Gastrocnemius medialis (tissue), 4 donors: ENCODE measurements around the gene CXCL8. TPM values are rescaled to one million over a fixed set of nuclear protein-coding genes. Genes with fewer than 3 reads are reported as not detected.

Experiments used
- ATAC-seq, 2 donors: fragments of 150-250 bp; one replicate each; pipeline ENCODE4 v1.9.1; 2016
- DNase-seq, 2 donors: peaks; one replicate each; pipeline ENCODE4 v3.0.0-alpha.2; 2019
- H3K27ac ChIP-seq, 4 donors: fragments of 200-600 bp; sonication (generic); 1 replicate in 1 of 4; 2 replicates in 3 of 4; pipeline ENCODE4 v1.5.1; 2016 to 2018; ENCODE audit warnings: mild to moderate bottlenecking in 2 of 4, moderate library complexity in 1 of 4
- H3K27me3 ChIP-seq, 3 donors: fragments of 200-600 bp; sonication (generic) in 2 of 3; 1 replicate in 1 of 3; 2 replicates in 2 of 3; pipeline versions ENCODE4 v1.5.1 to v1.6.0; 2016 to 2019; ENCODE audit warnings: mild to moderate bottlenecking in 1 of 3, moderate library complexity in 1 of 3
- H3K36me3 ChIP-seq, 2 donors: fragments of 200-600 bp; sonication (generic) in 1 of 2; one replicate each; pipeline ENCODE4 v1.5.1; 2017 to 2018
- H3K4me1 ChIP-seq, 2 donors: fragments of 200-600 bp; sonication (generic) in 1 of 2; one replicate each; pipeline ENCODE4 v1.5.1; 2016 to 2017; ENCODE audit warnings: mild to moderate bottlenecking in 2 of 2
- H3K4me3 ChIP-seq, 4 donors: fragments of 200-600 bp; sonication (generic) in 3 of 4; 1 replicate in 1 of 4; 2 replicates in 3 of 4; pipeline ENCODE4 v1.5.1; 2016 to 2019; ENCODE audit warnings: mild to moderate bottlenecking in 2 of 4
- H3K9me3 ChIP-seq, 3 donors: fragments of 200-600 bp; sonication (generic) in 2 of 3; 1 replicate in 1 of 3; 2 replicates in 2 of 3; pipeline ENCODE4 v1.5.1; 2016 to 2019
- POLR2A ChIP-seq, 2 donors: fragments of 450-650 bp; IDR thresholded peaks; one replicate each; pipeline ENCODE4 v1.6.1; 2017; ENCODE audit warnings: antibody characterized with exemption in 2 of 2, mild to moderate bottlenecking in 2 of 2, moderate library complexity in 2 of 2
- in situ Hi-C, 4 donors: fragments of 200-750 bp; cut with MboI; loops; one replicate each; pipeline versions ENCODE4 v1.15.0 to v1.8.0; 2017; ENCODE audit warnings: low sequenced_read_pairs in 4 of 4
- intact Hi-C: fragments of 100-400 bp; cut with DNase I; formaldehyde crosslinking; loops from one replicate; pipeline ENCODE4 v1.15.1; 2023; ENCODE audit warnings: low total_unique reads
- total RNA-seq, 4 donors: library from RNA; depleted of rRNA; stranded (reverse); fragments of >200 nt; gene quantifications; one replicate each; pipeline versions ENCODE4 v1.1.0 to v1.2.3, GENCODE V29; 2016
- TF ChIP-seq, protein P1 (sequence below), 5 experiments: fragments of 450-650 bp in 3 of 5; fragments of 200-600 bp in 2 of 5; sonication (generic) in 2 of 5; IDR thresholded peaks in 4 of 5; conservative IDR thresholded peaks in 1 of 5; 1 replicate in 4 of 5; 2 replicates in 1 of 5; pipeline ENCODE4 v1.5.1; 2016 to 2019; ENCODE audit warnings: antibody characterized with exemption in 5 of 5, mild to moderate bottlenecking in 3 of 5, moderate library complexity in 3 of 5

The CXCL8 gene
- total RNA-seq, 4 donors from 2014 or later = 0.22 to 1.9 (median 1.3) TPM

- Histone ChIP-seq H3K27me3 (no peaks in the 10 kb centered on the region), H3K36me3 (no peaks in the 10 kb centered on the region), H3K4me3 (no peak overlapping the region), H3K4me1 (no peaks in the 10 kb centered on the region), H3K9me3 (no peaks in the 10 kb centered on the region), H3K27ac (no peak overlapping the region)
- in situ Hi-C loops (no loop called here), intact Hi-C loops (no loop called here)
- ATAC-seq = no peak
- DNase-seq = no peak
- TF ChIP-seq, protein P1, sequence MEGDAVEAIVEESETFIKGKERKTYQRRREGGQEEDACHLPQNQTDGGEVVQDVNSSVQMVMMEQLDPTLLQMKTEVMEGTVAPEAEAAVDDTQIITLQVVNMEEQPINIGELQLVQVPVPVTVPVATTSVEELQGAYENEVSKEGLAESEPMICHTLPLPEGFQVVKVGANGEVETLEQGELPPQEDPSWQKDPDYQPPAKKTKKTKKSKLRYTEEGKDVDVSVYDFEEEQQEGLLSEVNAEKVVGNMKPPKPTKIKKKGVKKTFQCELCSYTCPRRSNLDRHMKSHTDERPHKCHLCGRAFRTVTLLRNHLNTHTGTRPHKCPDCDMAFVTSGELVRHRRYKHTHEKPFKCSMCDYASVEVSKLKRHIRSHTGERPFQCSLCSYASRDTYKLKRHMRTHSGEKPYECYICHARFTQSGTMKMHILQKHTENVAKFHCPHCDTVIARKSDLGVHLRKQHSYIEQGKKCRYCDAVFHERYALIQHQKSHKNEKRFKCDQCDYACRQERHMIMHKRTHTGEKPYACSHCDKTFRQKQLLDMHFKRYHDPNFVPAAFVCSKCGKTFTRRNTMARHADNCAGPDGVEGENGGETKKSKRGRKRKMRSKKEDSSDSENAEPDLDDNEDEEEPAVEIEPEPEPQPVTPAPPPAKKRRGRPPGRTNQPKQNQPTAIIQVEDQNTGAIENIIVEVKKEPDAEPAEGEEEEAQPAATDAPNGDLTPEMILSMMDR (IDR thresholded peaks at IDR 0.05 in 4 of 5, conservative IDR thresholded peaks at IDR 0.05 in 1 of 5) = no peak
- no peak for TF ChIP-seq POLR2A (IDR thresholded peaks at IDR 0.05)
Measured at GRCh38 chr4:73751166-73751565, 10.8 kb downstream of the CXCL8 start.

- no peaks in the 10 kb centered on the region for H3K36me3 ChIP-seq
- in situ Hi-C loops = no loop called here
- TF ChIP-seq POLR2A (IDR thresholded peaks at IDR 0.05) = no peak
- TF ChIP-seq, protein P1 (IDR thresholded peaks at IDR 0.05 in 4 of 5, conservative IDR thresholded peaks at IDR 0.05 in 1 of 5) = no peak
Measured at GRCh38 chr4:73751830-73752229, 11.5 kb downstream of the CXCL8 start.

GRCh38 chr4:73752424-73752823 lies 12.1 kb downstream of the CXCL8 start:
- no peak overlapping the region for H3K27ac ChIP-seq
- H3K9me3 ChIP-seq = no peaks in the 10 kb centered on the region
- H3K27me3 ChIP-seq = no peaks in the 10 kb centered on the region
- H3K36me3 ChIP-seq = no peaks in the 10 kb centered on the region
- intact Hi-C loops (no loop called here), in situ Hi-C loops (no loop called here)
- H3K4me3 ChIP-seq = no peak overlapping the region
- TF ChIP-seq, protein P1 (IDR thresholded peaks at IDR 0.05 in 4 of 5, conservative IDR thresholded peaks at IDR 0.05 in 1 of 5) = no peak
- no peak for TF ChIP-seq POLR2A (IDR thresholded peaks at IDR 0.05)
- DNase-seq (no peak), ATAC-seq (no peak)
- H3K4me1 ChIP-seq = no peaks in the 10 kb centered on the region

More at GRCh38 chr4:73751830-73752229, 11.5 kb downstream of the CXCL8 start:
- H3K27ac ChIP-seq = no peak overlapping the region
- H3K27me3 ChIP-seq = no peaks in the 10 kb centered on the region
- H3K4me3 ChIP-seq = no peak overlapping the region
- DNase-seq = no peak
- ATAC-seq = no peak
- no peaks in the 10 kb centered on the region for H3K9me3 ChIP-seq
- intact Hi-C loops = no loop called here
- no peaks in the 10 kb centered on the region for H3K4me1 ChIP-seq

DNA sequence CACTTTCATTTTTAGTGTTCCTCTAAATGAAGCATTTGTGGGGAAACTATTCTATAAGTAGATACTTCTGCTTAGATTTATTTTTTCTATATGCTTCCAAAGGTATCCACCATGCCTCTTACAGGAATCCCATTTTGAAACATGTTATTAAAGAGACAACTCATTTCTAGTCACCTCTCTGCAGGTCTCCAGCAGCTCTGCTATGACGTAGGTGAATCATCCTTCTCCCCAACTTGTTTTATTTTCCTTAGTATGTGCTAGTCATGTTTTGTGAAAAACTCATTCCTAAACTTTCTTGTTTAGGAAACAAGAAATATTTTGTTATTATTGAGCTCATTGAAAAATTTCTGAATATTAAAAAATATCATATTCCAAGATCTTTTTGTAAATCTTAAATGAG lies 12.8 kb downstream of the CXCL8 start:
- in situ Hi-C loops (no loop called here), intact Hi-C loops (no loop called here)
- no peak overlapping the region for H3K4me3 ChIP-seq
- no peaks in the 10 kb centered on the region for H3K9me3 ChIP-seq
- no peaks in the 10 kb centered on the region for H3K27me3 ChIP-seq
- H3K4me1 ChIP-seq = no peaks in the 10 kb centered on the region
- no peak overlapping the region for H3K27ac ChIP-seq
- no peak for ATAC-seq
- TF ChIP-seq, protein P1 (IDR thresholded peaks at IDR 0.05 in 4 of 5, conservative IDR thresholded peaks at IDR 0.05 in 1 of 5) = no peak
- no peak for TF ChIP-seq POLR2A (IDR thresholded peaks at IDR 0.05)
- no peaks in the 10 kb centered on the region for H3K36me3 ChIP-seq
- no peak for DNase-seq

DNA sequence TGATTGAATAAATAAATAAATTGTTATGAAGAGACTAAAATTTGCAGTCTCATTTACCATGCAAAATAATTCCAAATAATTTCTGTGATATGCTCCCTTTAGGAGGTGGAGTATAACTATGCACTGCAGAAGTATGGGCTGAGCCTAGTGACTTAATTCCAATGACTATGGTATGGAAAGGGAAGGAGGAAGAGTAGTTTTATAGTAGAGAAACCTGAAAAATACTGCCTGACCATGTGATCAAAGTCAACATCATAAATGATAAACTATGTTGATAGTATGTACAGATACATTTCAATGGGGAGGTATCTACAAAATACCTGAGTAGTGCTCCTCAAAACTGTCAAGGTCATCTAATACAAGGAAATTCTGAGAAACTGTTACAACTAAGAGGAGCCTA lies 14.6 kb downstream of the CXCL8 start:
- ATAC-seq = no peak
- TF ChIP-seq POLR2A (IDR thresholded peaks at IDR 0.05) = no peak
- TF ChIP-seq, protein P1 (IDR thresholded peaks at IDR 0.05 in 4 of 5, conservative IDR thresholded peaks at IDR 0.05 in 1 of 5) = no peak
- Histone ChIP-seq H3K4me3 (no peak overlapping the region), H3K36me3 (no peaks in the 10 kb centered on the region), H3K9me3 (no peaks in the 10 kb centered on the region), H3K4me1 (no peaks in the 10 kb centered on the region), H3K27ac (no peak overlapping the region), H3K27me3 (no peaks in the 10 kb centered on the region)
- DNase-seq = no peak
- in situ Hi-C loops (no loop called here), intact Hi-C loops (no loop called here)
